Activated T-cell treated with anti-CD3 and anti-CD28 coated beads for 1 hour (primary cell): ENCODE results near the gene HLA-F.
A peak's percentile ranks its signal among the peaks of the same experiment; 100 is the strongest.

Experiments
- DNase-seq: peaks from one replicate; pipeline ENCODE4 v3.0.0-alpha.2; 2020; ENCODE audit warnings: low read depth

HLA-F gene

DNA sequence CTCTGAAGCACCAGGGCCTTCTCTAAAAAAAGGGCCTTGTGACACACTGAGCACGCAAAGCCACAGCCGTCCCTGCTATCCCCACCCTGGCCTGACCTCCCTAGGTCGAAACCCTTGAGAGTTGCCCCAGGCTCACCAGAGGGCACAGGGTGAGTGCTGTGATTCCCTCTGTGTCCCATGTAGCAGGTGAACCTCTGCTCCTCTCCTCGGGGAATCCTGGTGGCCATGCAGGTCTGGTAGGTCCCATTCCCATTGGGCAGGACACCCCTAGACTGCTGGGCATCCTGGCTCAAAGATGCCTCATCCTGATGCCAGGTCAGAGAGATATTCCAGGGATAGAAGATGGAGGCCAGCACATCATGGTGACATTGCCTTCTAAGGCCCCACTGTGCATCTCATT lies 20.9 kb downstream of the HLA-F start:
- DNase-seq, result no peak

DNA sequence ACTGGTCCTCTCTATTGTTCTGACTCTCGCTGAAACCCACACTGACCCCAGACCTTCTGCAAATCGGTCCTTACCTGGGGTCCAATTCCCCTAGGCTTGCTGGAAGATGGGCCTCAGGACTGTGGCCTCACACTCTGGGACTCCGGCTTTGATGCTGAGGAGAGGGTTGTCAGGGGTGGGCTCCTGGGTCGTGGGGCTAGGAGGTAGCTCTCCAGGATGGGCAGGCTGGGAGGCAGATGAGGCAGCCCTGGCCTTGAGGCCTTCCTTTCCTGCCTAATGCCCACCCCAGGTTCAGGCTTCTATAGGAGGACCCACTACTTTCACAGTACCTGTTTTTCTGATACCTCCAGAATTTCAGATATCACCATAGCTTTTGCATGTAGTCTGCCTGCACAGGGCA lies 21.4 kb downstream of the HLA-F start:
- no peak for DNase-seq

DNA sequence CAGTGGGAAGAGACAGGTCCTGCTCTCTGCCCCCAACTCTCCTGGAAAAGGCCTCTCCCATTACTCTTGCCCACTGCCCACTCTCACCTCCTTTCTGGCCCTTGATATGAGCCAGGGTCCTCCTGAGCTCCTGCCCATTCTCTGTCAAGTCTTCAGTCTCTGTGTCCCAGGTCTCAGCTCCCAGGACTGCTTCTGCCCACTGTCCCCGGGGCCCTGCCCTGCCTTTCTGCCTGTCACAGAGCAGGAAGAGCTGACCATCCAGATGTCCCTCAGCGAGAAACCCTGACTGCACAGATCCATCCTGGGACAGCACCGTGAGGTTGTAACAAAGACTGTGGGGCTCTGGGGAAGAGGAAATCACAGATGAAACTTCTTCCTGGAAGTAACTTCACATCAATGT lies 22.2 kb downstream of the HLA-F start:
- DNase-seq, result no peak

DNA sequence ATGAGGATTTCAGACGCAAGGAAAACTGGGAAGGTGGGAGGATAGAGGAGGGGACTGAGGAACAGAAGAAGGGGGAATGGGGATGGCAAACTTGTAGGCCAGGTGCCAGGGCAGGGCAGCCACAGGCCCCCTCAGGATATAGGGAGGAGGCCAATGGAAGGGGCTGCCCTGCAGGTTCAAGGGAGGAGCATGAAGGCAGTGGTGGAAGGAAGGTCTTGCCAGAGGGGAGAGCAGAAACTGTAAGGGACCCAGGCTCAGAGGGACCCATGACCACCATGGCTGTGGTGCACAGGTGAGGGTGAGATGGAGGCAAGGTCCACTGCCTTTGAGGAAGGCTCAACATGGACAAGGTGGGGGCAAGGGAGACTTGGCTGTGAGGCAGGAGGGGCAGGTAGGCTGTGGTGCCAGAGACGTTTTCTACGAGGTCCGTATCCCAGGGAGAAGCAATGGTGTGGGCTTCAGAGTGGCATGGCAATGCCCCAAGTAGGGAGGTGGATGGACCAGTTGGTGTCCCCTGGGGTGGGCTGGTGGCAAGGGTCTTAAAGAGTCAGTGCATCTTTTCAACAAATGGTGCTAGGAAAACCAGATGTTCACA lies 22.7 kb downstream of the HLA-F start:
- DNase-seq, result no peak

DNA sequence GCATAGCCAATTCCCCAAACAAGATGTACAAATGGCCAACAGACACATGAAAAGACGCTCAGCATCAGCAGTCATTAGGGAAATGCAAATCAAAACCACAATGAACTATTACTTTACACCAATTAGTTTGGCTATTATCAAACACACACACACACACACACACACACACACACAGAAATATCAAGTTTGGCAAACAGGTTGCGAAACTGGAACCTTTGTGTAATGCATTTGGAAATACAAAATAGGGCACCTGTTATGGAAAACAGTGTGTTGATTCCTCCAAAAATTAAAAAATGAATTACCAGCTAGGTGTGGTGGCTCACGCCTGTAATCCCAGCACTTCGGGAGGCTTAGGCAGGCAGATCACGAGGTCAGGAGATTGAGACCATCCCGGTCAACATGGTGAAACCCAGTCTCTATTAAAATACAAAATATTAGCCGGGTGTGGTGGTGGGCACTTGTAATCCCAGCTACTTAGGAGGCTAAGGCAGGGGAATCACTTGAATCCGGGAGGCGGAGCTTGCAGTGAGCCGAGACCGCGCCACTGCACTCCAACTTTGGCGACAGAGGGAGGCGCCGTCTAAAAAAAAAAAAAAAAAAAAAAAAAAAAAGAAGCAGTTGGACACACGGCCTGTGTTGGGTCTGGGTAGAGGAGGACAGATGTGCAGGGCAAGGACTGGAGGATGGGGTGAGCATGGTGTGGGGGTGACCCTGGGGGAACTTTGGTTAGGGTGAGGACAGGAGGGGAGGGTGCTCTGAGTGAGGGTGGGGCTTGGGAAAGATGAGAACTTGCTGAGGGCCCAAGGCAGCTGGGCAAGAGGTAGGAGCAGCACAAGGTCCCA lies 23.8 kb downstream of the HLA-F start:
- no peak for DNase-seq

DNA sequence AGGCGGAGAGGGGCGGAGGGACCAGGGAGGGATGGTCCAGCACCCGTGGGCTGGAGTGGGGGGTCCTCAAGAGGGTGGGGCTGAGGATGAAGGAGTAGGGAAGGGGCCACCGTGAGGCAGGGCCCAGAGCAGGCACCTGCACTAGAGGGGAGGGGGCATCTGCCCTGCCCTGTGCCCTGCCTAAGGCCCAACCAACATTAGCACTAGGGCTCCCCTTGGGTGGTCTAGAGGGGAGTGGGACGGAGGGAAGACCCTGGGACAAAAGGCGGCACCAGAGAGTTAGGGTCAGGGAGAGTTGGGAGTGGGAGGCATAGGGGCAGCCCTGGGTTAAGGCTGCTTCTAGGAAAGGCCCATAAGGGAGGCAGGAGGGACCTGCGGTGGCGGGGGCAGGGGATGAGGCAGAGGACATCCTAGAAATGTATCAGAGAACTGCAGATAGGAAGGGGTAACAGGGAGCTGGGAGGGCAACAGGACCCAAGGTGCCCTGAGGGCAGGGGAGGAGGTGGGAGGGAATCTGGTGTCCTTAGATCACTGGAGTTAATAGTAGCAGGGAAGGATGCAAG lies 24.5 kb downstream of the HLA-F start:
- no peak for DNase-seq

DNA sequence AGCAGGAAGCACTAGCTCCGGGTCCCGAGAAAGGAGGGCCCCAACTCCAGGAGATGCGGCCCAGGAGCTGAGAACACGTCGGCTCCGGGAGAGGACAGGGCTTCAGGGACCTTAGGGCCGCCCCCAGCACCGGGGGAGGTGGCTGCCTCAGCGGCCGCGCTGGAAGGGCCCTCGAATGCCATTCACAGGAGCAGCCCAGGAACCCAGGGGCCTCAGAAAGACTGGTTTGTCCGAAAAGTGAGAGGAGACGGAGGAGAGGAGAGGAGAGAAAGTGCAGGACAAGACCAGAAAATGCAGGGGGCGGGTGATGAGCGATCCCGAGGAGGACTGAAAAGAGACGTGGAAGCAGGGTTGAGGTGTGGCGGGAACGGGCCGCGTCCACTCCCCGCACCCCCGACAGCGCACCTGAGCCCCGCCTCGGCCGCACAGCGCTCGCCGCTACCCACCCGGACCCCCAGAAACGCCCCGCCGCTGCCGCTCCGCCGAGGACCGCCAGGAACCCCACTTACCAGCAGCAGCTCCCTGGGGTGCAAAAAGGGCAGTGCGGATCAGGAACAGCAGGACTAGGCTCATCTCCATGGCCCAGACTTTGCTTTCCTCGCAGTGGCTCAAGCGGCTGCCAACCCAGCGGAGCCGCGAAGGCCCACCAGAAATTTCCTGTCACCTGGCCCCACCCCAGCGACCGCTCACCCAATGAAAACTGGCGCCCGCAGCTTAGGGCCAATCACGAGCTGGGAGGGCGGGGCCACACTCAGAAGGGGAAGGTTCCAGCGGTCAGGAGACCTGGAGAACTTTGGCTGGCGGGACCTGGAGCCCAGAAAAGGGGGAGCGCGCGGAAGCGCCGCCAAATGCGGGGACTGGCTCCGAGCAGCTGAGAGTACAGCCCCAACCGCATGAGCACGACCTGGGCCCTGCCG lies 25.4 kb downstream of the HLA-F start:
- DNase-seq, result peak; percentile 80

DNA sequence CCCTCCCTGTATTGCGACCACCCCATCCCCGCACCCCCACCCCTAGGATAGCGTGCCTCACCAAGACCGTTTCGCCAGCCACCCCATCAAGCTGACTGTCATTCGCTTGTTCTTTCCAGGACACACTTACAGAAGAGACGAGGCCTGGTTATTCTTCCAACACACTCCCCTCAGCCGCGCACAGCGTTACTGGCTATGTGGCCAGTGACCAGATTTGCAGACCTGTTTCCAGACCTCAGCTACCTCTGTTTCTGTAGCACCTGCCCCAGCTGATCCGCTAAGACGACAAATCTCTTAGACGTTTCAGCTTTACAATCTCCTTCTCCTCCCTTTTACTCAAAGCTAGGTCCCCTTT lies 26.1 kb downstream of the HLA-F start:
- DNase-seq, result no peak

DNA sequence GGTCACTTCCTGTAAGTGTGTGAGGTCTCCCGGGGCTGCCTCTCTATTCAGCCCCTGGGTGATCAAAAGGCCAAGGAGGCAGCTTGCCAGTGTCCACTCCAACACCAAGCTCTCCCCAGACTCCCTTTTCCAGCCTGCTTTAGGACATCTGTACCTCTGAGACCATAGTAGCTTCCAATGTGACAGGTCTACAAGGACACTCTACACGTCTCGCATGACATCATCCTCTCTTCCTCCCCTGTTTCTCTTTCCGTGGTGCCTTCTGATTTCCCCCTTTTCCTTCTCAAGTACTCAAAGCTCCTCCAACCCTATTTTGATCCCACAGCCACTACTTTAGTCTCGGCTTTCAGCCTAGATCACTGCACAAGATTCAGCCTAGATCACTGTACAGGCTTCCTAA lies 26.4 kb downstream of the HLA-F start:
- no peak for DNase-seq

DNA sequence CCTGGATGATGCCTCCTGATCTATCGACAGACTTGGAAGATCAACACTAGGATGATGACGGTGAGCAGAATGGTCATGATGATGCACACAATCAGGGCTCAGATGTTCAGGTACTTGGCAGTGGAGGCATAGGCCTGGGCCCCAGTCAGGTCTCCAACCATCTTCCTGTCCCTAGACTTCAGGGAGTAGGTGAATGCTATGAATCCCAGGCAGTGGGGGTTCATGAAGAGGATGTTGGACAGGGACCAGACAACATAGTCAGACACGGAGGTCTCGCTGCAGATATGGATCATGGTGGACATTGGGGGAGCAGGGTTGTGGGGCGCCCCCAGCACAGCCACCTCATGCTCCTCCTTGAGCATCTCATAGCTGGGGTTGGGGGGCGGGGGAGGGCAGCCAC lies 27.5 kb downstream of the HLA-F start:
- DNase-seq, result no peak

DNA sequence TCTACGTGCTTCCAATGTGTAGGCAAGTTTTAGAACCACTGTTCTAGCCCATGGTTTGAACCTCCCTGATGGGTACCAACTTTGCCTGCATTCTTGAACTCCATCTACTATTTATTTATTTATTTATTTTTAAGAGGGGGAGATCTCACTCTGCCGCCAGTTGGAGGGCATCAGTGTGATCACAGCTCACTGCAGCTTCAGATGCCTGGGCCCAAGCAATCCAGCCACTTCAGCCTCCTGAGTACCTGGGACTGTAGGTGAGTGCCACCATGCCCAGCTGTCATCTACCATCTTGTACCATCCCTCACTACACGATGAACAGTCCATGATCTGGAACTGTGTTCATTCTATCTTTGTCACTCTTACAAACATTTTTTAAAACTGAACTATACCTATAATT lies 28.2 kb downstream of the HLA-F start:
- DNase-seq, result no peak

DNA sequence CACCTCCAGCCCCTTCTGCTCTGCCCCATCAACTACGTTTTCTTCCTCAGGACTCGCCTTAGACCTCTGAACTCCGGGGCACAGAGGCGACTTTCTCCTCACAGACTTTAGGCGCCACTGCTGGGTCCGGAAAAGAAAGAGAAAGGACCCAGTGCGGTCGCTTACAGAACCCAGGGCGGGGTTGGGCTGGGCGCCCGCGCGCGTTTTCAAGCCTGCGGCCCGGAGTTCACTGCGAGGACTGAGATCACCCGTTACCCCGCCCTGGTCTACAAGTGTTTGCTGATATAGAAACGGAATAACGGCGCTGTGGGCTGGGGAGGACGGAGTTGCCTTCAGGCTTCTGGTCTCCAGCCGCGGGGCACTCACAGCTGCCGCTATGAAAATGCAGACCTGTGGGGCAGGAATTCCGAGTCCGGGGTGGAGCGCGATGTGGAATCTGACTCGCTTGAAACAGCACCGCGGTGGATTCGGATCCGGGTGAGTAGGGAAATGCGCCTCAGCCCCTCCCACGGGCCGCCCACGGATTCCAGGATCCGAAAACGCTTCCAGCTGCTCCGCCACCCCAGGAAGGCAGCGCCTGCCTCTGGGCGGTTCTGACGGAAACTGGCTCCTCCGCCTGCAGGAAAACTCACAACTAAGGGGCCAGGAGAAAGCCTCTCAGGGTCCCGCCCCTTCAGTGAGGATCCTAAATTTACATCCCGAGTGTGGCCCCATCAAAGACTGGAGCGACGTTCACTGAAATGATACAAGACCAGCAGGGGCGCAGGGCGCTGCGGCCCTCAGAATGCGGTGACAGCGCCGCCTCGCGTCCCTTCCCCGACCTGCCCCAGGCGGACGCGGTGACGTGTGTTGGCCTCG lies 29.4 kb downstream of the HLA-F start:
- DNase-seq, result peak; percentile 78

DNA sequence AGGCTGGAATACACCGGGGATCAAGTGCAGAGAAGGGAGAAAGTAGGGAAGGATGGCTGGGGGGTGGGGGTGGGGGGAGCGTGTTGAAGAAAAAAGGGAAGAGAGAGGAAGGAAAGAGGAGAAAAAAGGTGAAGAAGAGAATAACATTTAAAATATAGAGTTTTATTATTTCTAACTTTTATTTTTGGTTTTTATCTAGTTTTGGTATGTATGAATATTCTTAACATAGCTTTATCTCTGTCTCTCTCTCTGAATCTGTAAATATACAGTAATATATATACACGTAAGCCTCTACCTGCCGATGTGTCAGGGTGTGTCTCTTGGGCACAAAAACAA lies 30.0 kb downstream of the HLA-F start:
- no peak for DNase-seq

DNA sequence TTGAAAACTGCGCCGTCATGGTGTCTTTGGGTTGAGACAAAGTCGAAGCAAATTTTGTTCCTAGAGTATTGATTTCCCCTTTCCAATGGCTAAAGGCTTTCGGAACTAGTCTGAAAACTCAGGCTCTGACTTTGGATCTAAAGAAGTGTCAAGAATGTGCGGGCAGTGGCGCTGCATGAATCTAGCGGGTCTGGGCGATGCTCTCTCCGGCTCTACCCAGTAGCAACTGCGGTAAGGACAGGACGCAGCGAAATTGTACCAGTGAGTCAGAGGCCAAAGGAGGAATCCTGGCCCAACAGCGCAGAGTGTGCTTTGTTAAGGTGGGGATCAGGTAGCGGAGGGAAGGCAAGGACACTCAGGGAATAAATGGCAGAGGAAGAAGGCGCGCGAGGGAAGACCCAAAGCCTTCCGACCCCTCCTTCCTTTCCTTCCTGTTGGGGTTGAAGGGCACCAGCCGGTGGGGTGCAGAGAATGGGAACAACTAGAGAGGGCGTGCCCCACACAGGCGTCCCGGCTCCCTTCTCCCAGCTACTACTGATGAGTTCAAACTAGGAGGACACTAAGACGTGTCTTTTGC lies 32.1 kb downstream of the HLA-F start:
- no peak for DNase-seq

DNA sequence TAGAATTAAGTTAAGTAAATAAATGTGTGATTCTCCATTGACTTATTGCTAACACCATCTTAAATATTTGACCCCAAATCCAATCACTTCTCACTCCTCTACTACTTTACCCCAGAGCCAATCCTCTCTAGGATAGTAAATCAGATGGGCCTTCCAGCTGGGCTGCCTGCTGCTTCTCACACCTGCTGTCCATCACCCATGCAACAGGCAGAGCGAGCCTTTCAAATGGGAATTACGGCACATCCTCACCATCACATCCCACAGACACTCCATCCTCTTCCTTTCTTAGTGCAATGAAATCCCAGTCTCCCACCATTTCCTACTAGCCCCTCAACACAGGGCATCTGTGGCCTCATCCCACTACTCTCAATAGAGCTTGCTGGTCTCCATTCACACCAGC lies 34.0 kb downstream of the HLA-F start:
- DNase-seq, result no peak

DNA sequence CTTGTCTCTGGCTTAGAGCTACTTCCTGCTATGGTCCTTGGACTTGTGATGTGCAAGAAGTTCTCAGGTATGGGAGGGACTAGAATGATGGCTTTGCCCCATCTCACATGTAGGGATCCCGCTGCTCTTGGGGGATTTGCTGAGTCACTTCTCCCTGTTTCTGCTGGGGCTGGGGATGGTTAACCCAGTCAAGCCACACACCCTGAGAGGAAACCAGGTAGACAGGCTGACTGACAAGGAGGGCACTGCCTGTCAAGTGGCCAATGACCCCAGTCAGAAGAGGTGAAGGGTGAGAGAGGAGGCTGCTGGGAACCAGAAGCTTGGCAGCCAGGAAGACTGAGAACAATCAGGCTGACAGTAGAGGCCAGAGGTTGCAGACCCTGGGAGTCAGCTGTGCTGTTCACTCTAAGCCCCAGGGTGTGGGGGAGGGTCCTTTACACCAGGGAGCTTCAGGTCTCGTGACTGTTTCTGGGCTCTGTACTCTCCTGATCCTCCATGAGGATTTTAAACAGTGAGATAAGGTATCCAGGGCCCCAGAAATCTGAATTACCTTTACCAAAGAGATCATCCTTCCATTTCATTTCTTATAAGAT lies 34.6 kb downstream of the HLA-F start:
- no peak for DNase-seq

DNA sequence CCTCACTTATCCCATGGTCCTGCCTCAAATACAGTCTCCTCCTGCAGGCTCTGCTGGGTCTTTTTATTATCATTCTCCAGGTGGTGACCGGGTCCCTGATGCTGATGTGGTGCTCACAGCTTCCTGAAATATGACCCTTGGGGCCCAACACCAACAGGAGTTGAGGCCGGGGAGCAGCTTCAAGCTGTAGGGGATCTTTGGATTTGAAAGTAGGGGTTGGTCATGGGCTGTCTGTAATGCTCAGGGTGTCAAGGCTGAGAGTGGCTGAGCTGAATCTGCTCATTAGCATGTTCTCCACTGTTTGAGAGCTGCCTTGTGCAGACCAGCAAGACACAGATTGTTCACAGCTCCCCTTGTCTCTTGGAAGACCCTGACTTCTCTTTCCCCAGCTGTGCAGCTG lies 35.5 kb downstream of the HLA-F start:
- no peak for DNase-seq

DNA sequence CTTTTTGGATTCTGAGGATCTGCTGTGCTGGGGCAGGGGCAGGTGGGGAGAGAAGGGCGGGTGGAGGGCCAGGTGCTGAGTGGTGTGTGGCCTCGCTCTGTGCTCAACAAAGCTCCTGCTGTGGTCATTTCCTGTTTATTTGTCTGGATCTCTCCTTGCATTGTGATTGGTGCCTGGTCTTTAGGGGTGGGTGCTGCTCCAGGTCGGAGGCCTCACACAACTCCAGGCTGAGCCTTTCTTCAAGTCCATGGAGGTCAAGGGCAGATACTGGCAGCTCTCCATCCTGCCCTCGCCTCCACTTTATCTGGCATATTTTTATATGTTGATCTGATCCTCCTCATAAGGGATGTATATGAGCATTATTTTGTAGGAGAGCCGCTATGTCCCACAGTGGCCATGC lies 36.2 kb downstream of the HLA-F start:
- DNase-seq, result no peak

DNA sequence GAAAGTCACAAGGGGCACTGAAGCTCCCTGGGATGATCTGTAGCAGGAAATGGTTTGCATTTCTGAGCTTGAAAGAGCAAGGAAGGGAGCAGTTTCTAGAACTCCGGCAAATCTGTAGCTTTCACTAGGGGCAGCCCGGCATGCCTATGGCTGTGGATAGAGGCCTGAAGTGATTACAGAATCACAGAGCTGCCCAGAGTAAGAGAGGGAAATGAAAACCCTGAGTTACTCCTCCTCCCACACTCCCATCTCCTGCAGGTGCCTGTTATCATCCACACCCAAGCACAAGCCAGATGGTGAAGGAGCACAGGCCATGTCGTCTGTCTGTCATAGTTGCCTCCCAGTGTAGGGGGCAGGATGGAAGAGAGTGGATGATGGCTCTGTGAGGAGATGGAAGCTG lies 37.1 kb downstream of the HLA-F start:
- no peak for DNase-seq

DNA sequence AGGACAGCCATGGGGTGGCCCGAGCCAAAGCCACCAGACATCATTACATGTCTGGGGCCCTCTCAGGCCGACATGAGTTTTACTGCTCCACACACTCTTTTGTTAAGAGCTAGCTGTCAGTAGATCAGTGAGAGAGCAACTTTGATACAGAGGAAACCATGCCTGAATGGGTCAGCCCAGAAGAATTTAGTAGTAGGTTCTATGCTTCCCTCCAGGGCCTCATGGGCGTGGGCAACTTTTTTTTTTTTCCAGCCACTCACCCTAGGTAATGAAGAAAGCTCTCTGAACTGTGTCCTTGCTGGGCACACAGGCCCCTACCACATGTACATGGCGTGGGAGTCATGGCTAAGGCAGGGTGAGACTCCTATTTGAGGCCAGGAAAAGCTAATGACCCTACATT lies 38.8 kb downstream of the HLA-F start:
- DNase-seq, result no peak

DNA sequence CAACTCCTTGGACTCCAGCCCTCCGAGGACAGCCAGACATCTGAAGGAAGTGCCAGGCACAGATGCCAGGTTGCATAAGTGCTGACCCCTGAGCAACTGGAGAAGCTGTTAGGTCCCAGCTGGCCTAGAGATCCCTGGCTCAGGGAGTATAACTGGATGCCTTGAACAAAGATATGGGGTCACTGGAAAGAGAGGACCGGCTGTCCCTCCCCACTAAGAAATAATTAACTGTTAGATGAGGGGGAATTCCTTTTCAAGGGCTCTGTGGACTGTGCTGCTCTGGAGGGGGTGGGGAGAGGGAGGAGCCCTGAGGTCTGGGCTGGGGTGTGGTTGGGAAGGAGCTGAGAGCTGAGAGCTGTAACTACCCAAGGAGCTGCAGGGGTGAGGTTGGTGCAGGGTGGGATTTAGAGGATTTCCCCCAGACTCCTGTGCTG lies 39.6 kb downstream of the HLA-F start:
- DNase-seq, result no peak
